Endothelial cell of umbilical vein (primary cell): ENCODE data around the gene TES. TPM values are rescaled to one million over a fixed set of nuclear protein-coding genes. Genes with fewer than 3 reads are reported as not detected.

ENCODE experiments used
- BruUV-seq: library from RNA; stranded (reverse); fragments of 400-500 nt; replicated peaks from 2 replicates; lab custom pipeline; 2021; lab: Mats Ljungman, UMichigan
- CTCF ChIA-PET: fragments of 300-600, 350-600 bp; sonication (Branson Sonifier 250); formaldehyde crosslinking; loops from one replicate; lab custom pipeline; 2021; ENCODE audit warnings: antibody characterized with exemption, inconsistent platforms; lab: Charles Lee
- POLR2A ChIA-PET: fragments of 300-600, 350-600 bp; sonication (Branson Sonifier 250); formaldehyde crosslinking; loops from one replicate; lab custom pipeline; 2021; ENCODE audit warnings: antibody characterized with exemption, inconsistent platforms; lab: Charles Lee
- DNase-seq: peaks from one replicate; pipeline ENCODE4 v3.0.0-alpha.2; 2011; ENCODE audit warnings: low read depth, low spot score
- FAIRE-seq: peaks from 2 replicates; lab custom pipeline; 2011; peaks lifted over from hg19 to GRCh38; lab: Jason Lieb, UNC
- H2AFZ ChIP-seq: 2 replicates; pipeline ENCODE4 v1.6.0; 2012; ENCODE audit warnings: low read depth, low read length, control low read depth, inconsistent platforms
- H3K27ac ChIP-seq: 2 replicates; pipeline ENCODE4 v1.5.1; 2011; ENCODE audit warnings: low read depth, mild to moderate bottlenecking, control low read depth, low read length, moderate library complexity; ENCODE audit not compliant: insufficient read depth
- H3K27me3 ChIP-seq, 2 experiments: 2 replicates each; pipeline versions ENCODE4 v1.6.0 to v1.6.1; 2011; ENCODE audit warnings: low read length in 2 of 2, mixed read lengths in 1 of 2; ENCODE audit not compliant: control insufficient read depth in 2 of 2, insufficient read depth in 2 of 2
- H3K36me3 ChIP-seq, 2 experiments: 2 replicates in 1 of 2; 3 replicates in 1 of 2; pipeline ENCODE4 v1.5.1; 2011; ENCODE audit warnings: low read length in 2 of 2, mild to moderate bottlenecking in 1 of 2, moderate library complexity in 1 of 2; ENCODE audit not compliant: control insufficient read depth in 2 of 2, insufficient read depth in 2 of 2; ENCODE audit errors: extremely low read depth in 1 of 2
- H3K4me1 ChIP-seq: 3 replicates; pipeline ENCODE4 v1.5.1; 2011; ENCODE audit warnings: mild to moderate bottlenecking, low read length; ENCODE audit not compliant: control insufficient read depth, insufficient read depth; ENCODE audit errors: extremely low read depth
- H3K4me2 ChIP-seq: 2 replicates; pipeline ENCODE4 v1.6.1; 2011; ENCODE audit warnings: low read length, control low read depth, mixed read lengths; ENCODE audit not compliant: insufficient read depth
- H3K4me3 ChIP-seq, 3 experiments: fragments of 200-600 bp in 1 of 3; sonication (generic), shearing (Covaris generic) in 1 of 3; replicated peaks in 1 of 3; 2 replicates each; pipeline ENCODE4 v1.5.1; 2011 to 2016; ENCODE audit warnings: control low read depth in 3 of 3, low read length in 3 of 3, mild to moderate bottlenecking in 2 of 3, inconsistent platforms in 1 of 3, low read depth in 1 of 3, moderate library complexity in 1 of 3; ENCODE audit not compliant: insufficient read depth in 1 of 3
- H3K79me2 ChIP-seq: 2 replicates; pipeline ENCODE4 v1.6.0; 2012; ENCODE audit warnings: low read length, inconsistent platforms; ENCODE audit not compliant: control insufficient read depth, insufficient read depth
- H3K9ac ChIP-seq: replicated peaks from 2 replicates; pipeline ENCODE3; 2011; ENCODE audit warnings: low read length, control low read depth; ENCODE audit not compliant: insufficient read depth; ENCODE audit errors: extremely low read depth
- H3K9me1 ChIP-seq: replicated peaks from 3 replicates; pipeline ENCODE4 v1.6.0; 2011; ENCODE audit warnings: mild to moderate bottlenecking, low read length; ENCODE audit not compliant: control insufficient read depth, insufficient read depth; ENCODE audit errors: extremely low read depth
- H3K9me3 ChIP-seq: replicated peaks from 2 replicates; pipeline ENCODE4 v1.5.1; 2012; ENCODE audit warnings: low read length, inconsistent platforms; ENCODE audit not compliant: control insufficient read depth, insufficient read depth
- H4K20me1 ChIP-seq: replicated peaks from 2 replicates; pipeline ENCODE3; 2011; ENCODE audit warnings: mild to moderate bottlenecking, low read length; ENCODE audit not compliant: control insufficient read depth, insufficient read depth; ENCODE audit errors: extremely low read depth
- CTCF ChIP-seq, 2 donors: IDR thresholded peaks; 1 replicate in 1 of 2; 2 replicates in 1 of 2; pipeline ENCODE4 v1.5.1; 2011; ENCODE audit warnings: low read length in 2 of 2, mild to moderate bottlenecking in 2 of 2, moderate library complexity in 2 of 2, control low read depth in 1 of 2, inconsistent platforms in 1 of 2, low read depth in 1 of 2; ENCODE audit not compliant: insufficient read depth in 1 of 2; ENCODE audit errors: extremely low read depth in 1 of 2
- EZH2 ChIP-seq: IDR thresholded peaks from 2 replicates; pipeline ENCODE4 v1.6.1; 2012; ENCODE audit warnings: borderline replicate concordance, low read depth, mild to moderate bottlenecking, moderate library complexity, low read length, inconsistent platforms; ENCODE audit not compliant: severe bottlenecking
- FOS ChIP-seq: IDR thresholded peaks from 2 replicates; pipeline ENCODE4 v1.6.1; 2011; ENCODE audit warnings: mild to moderate bottlenecking, low read length, moderate library complexity, borderline replicate concordance; ENCODE audit not compliant: insufficient read depth
- GATA2 ChIP-seq: IDR thresholded peaks from 2 replicates; pipeline ENCODE4 v1.7.0; 2011; ENCODE audit warnings: low read depth, mild to moderate bottlenecking, moderate library complexity, mixed read lengths, low read length; ENCODE audit not compliant: insufficient read length, insufficient read depth
- JUN ChIP-seq: IDR thresholded peaks from 2 replicates; pipeline ENCODE4 v1.6.1; 2011; ENCODE audit warnings: borderline replicate concordance, low read depth; ENCODE audit not compliant: insufficient read length, insufficient read depth
- MAX ChIP-seq: IDR thresholded peaks from 2 replicates; pipeline ENCODE4 v1.6.1; 2011; ENCODE audit not compliant: insufficient read depth, insufficient read length
- MYC ChIP-seq: IDR thresholded peaks from one replicate; pipeline ENCODE4 v1.6.1; 2011; ENCODE audit warnings: mild to moderate bottlenecking, low read depth, low read length
- POLR2A ChIP-seq: IDR thresholded peaks from 2 replicates; pipeline ENCODE4 v1.6.1; 2012; ENCODE audit warnings: low read depth, mild to moderate bottlenecking, control low read depth, low read length
- POLR2AphosphoS5 ChIP-seq: IDR thresholded peaks from 2 replicates; pipeline ENCODE4 v1.6.1; 2012; ENCODE audit warnings: low read depth, mild to moderate bottlenecking, control low read depth, low read length, moderate library complexity; ENCODE audit not compliant: insufficient read depth
- dilution Hi-C: fragments of 300-500 bp; cut with MboI; formaldehyde crosslinking; loops from one replicate; pipeline ENCODE4 v1.15.0; 2019; ENCODE audit warnings: low sequenced_read_pairs; ENCODE audit not compliant: extremely low pct_ligation_motif_present
- intact Hi-C: fragments of 100-400 bp; cut with micrococcal nuclease; formaldehyde crosslinking; loops from one replicate; pipeline ENCODE4 v1.10.0; 2022
- polyA plus RNA-seq, 4 experiments: library from polyadenylated mRNA; depleted of rRNA in 3 of 4; stranded (reverse) in 3 of 4; unstranded in 1 of 4; fragments of >200 nt; gene quantifications; 2 replicates each; pipeline versions ENCODE4 v1.2.1 to v1.2.3, GENCODE V29; 2011 to 2012; ENCODE audit warnings: missing spikeins in 1 of 4
- total RNA-seq: library from RNA; stranded (reverse); gene quantifications from 2 replicates; pipeline ENCODE4 v1.2.3, GENCODE V29; 2021

TES gene
- total and polyA plus RNA-seq, 2 donors (not counting 3 experiments of a cell fraction or from before 2014, with no cell fraction given) = 35.3 to 50.5 TPM

GRCh38 chr7:116273283-116273917 is 63.1 kb downstream of the TES start:
- intact Hi-C loops (loop anchor here (2.0 to 5.0 kb wide), 2 partner anchors 43 to 169 kb away; no protein-coding TSS in a partner anchor), dilution Hi-C loops (loop anchor here (25.0 kb wide), 1 partner anchor 239 kb away; no protein-coding TSS in a partner anchor)
- TF ChIP-seq POLR2AphosphoS5 (no peak), MYC (no peak), CTCF (IDR thresholded peaks at IDR 0.05; ENCODE audit: extremely low read depth in 1 of 2, insufficient read depth in 1 of 2, low read depth in 1 of 2, low read length in 2 of 2) (no peak), FOS (no peak), JUN (no peak), GATA2 (no peak), EZH2 (no peak), MAX (no peak), POLR2A (no peak)
- Histone ChIP-seq H3K27ac (peak overlapping the region; percentile 90), H3K36me3 (peaks cover 0 to 2% of the 10 kb centered on the region in 2 experiments), H4K20me1 (no peaks in the 10 kb centered on the region), H3K4me2 (no peak overlapping the region), H3K9me1 (no peaks in the 10 kb centered on the region), H3K4me3 (no peak overlapping the region), H3K9me3 (no peaks in the 10 kb centered on the region), H3K27me3 (no peaks in the 10 kb centered on the region), H3K4me1 (peaks cover 55% of the 10 kb centered on the region), H2AFZ (no peak overlapping the region), H3K9ac (no peak overlapping the region), H3K79me2 (peaks cover 83% of the 10 kb centered on the region)
- POLR2A ChIA-PET = no interaction called here
- DNase-seq (no peak), FAIRE-seq (no peak)
- CTCF ChIA-PET = interaction anchor here (0.7 to 3.9 kb wide), 6 partner anchors 12 to 255 kb away, joined by 3 to 18 read pairs (median 4); partner anchors contain the start of gene CAV1
- no TSS peak for BruUV-seq
